ENCODE measurements around the gene ZNF385D. TPM values are rescaled to one million over a fixed set of nuclear protein-coding genes. Genes with fewer than 3 reads are reported as not detected.
A peak's percentile ranks its signal among the peaks of the same experiment; 100 is the strongest.

Gene ZNF385D
- total RNA-seq, 1 donor from 2014 or later = 2.1 TPM

GRCh38 chr3:21562243-21562642 lies 188.8 kb downstream of the ZNF385D start:
- TF ChIP-seq CTCF (conservative IDR thresholded peaks at IDR 0.05) = no peak
- no peak for DNase-seq (ENCODE audit: low read depth, low spot score)
- Mint-ChIP-seq H3K27me3 (ENCODE audit: low read depth) (no peaks in the 10 kb centered on the region), H3K4me3 (no peak overlapping the region), H3K27ac (ENCODE audit: unreplicated experiment) (no peak overlapping the region), H3K36me3 (ENCODE audit: low read depth) (peaks cover 6% of the 10 kb centered on the region), H3K4me1 (no peaks in the 10 kb centered on the region), H3K9me3 (peaks cover 6% of the 10 kb centered on the region)

DNA sequence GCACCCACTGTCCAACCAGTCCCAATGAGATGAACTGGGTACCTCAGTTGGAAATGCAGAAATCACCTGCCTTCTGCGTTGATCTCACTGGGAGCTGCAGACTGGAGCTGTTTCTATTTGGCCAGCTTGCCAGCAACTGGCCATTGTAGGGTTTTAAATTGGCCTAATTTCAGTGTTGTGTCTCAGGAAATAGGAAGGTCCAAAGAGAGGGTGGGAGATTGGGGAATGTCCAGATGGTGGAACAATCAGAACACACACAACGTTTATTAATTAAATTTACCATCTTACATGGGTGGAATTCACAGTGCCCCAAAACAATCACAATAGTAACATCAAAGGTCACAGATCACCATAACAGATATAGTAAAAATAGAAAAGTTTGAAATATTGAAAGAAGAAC lies 189.5 kb downstream of the ZNF385D start:
- TF ChIP-seq CTCF (conservative IDR thresholded peaks at IDR 0.05) = no peak
- Mint-ChIP-seq H3K27me3 (ENCODE audit: low read depth) (no peaks in the 10 kb centered on the region), H3K4me3 (no peak overlapping the region), H3K36me3 (ENCODE audit: low read depth) (peaks cover 9% of the 10 kb centered on the region), H3K9me3 (peaks cover 11% of the 10 kb centered on the region), H3K27ac (ENCODE audit: unreplicated experiment) (no peak overlapping the region), H3K4me1 (no peaks in the 10 kb centered on the region)
- no peak for DNase-seq (ENCODE audit: low read depth, low spot score)

DNA sequence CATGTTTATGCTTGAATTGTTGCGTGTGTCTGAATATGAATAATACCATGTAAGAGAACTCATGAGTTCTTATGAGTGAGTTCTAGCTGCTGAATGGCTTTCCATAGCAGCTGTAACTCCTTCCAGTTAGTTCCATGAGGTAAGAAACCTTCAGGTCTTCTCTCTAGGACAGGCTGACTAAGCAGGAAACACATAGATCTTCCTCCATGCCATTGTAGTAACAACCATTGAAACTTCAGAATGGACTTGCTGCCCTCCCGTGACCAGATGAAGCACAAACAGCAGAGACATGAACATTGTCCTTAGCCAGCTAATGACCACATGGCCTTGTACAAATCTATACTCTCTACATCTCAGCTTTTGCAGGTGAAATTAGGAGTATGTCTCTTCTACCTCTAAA lies 200.0 kb downstream of the ZNF385D start:
- H3K27me3 Mint-ChIP-seq (ENCODE audit: low read depth) = no peaks in the 10 kb centered on the region
- no peaks in the 10 kb centered on the region for H3K36me3 Mint-ChIP-seq (ENCODE audit: low read depth)
- DNase-seq (ENCODE audit: low read depth, low spot score) = no peak
- H3K4me1 Mint-ChIP-seq = no peaks in the 10 kb centered on the region
- no peak overlapping the region for H3K4me3 Mint-ChIP-seq
- no peak overlapping the region for H3K27ac Mint-ChIP-seq (ENCODE audit: unreplicated experiment)
- TF ChIP-seq CTCF (conservative IDR thresholded peaks at IDR 0.05) = no peak
- H3K9me3 Mint-ChIP-seq = peaks cover 3% of the 10 kb centered on the region

DNA sequence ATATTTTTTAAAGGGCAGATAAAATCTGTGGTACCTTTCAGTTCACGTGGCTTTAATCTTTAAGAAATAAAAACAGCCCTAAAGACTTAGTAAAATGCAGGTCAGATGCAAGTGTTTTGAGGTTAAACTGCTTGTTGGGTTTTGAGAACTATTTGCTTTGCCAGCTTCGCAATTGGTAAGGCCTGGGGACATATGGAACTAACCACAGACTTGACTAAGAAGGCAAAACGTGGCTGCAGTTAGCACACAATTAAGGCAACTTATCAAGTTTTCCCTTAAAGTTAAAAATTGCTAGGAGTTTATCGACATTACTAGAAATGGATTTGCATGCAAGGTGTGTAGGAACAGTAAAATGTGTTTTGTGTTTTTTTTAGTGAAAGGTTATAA lies 206.9 kb downstream of the ZNF385D start:
- no peak for TF ChIP-seq CTCF (conservative IDR thresholded peaks at IDR 0.05)
- Mint-ChIP-seq H3K27me3 (ENCODE audit: low read depth) (no peaks in the 10 kb centered on the region), H3K4me3 (no peak overlapping the region), H3K27ac (ENCODE audit: unreplicated experiment) (no peak overlapping the region), H3K9me3 (peaks cover 3% of the 10 kb centered on the region), H3K4me1 (no peaks in the 10 kb centered on the region), H3K36me3 (ENCODE audit: low read depth) (no peaks in the 10 kb centered on the region)
- no peak for DNase-seq (ENCODE audit: low read depth, low spot score)

GRCh38 chr3:21543380-21544075 lies 207.5 kb downstream of the ZNF385D start:
- no peak for TF ChIP-seq CTCF (conservative IDR thresholded peaks at IDR 0.05)
- H3K36me3 Mint-ChIP-seq (ENCODE audit: low read depth) = no peaks in the 10 kb centered on the region
- H3K27ac Mint-ChIP-seq (ENCODE audit: unreplicated experiment) = peak overlapping the region; percentile 14
- H3K4me1 Mint-ChIP-seq = no peaks in the 10 kb centered on the region
- no peaks in the 10 kb centered on the region for H3K27me3 Mint-ChIP-seq (ENCODE audit: low read depth)
- H3K9me3 Mint-ChIP-seq = peaks cover 3% of the 10 kb centered on the region
- no peak overlapping the region for H3K4me3 Mint-ChIP-seq
- no peak for DNase-seq (ENCODE audit: low read depth, low spot score)
